ENCODE data around the gene SDR42E2.

The SDR42E2 gene

GRCh38 chr16:22203091-22203490, 40.8 kb downstream of the SDR42E2 start:
- no peak for DNase-seq (ENCODE audit: extremely low read depth, low read depth)
- TF ChIP-seq, protein P1, sequence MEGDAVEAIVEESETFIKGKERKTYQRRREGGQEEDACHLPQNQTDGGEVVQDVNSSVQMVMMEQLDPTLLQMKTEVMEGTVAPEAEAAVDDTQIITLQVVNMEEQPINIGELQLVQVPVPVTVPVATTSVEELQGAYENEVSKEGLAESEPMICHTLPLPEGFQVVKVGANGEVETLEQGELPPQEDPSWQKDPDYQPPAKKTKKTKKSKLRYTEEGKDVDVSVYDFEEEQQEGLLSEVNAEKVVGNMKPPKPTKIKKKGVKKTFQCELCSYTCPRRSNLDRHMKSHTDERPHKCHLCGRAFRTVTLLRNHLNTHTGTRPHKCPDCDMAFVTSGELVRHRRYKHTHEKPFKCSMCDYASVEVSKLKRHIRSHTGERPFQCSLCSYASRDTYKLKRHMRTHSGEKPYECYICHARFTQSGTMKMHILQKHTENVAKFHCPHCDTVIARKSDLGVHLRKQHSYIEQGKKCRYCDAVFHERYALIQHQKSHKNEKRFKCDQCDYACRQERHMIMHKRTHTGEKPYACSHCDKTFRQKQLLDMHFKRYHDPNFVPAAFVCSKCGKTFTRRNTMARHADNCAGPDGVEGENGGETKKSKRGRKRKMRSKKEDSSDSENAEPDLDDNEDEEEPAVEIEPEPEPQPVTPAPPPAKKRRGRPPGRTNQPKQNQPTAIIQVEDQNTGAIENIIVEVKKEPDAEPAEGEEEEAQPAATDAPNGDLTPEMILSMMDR (IDR thresholded peaks at IDR 0.05; ENCODE audit: low read depth, low read length), result no peak

GRCh38 chr16:22204091-22204655, 41.9 kb downstream of the SDR42E2 start:
- TF ChIP-seq, protein P1 (IDR thresholded peaks at IDR 0.05; ENCODE audit: low read depth, low read length), result no peak
- no peak for DNase-seq (ENCODE audit: extremely low read depth, low read depth)

DNA sequence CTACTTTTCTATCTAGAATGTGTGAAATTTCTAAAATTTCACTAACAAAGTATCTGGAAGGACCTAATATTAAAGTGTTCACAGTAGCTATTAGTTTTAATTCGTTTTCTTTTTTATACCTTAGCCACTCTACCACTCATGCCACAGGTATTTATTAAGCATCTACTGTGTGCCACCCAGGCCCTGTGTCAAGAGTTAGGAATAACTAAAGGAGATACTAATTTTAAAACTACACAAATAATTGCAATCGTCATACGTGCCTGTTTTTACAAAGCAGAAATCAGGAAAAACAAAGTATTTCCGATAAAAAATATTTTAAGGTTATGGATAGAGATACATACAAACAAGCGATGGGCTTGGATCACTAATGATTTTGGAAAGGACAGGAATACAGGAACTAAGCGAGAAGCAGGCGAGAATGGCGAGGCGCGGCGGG, 43.3 kb downstream of the SDR42E2 start:
- TF ChIP-seq, protein P1 (IDR thresholded peaks at IDR 0.05; ENCODE audit: low read depth, low read length), result no peak
- DNase-seq (ENCODE audit: extremely low read depth, low read depth), result no peak

DNA sequence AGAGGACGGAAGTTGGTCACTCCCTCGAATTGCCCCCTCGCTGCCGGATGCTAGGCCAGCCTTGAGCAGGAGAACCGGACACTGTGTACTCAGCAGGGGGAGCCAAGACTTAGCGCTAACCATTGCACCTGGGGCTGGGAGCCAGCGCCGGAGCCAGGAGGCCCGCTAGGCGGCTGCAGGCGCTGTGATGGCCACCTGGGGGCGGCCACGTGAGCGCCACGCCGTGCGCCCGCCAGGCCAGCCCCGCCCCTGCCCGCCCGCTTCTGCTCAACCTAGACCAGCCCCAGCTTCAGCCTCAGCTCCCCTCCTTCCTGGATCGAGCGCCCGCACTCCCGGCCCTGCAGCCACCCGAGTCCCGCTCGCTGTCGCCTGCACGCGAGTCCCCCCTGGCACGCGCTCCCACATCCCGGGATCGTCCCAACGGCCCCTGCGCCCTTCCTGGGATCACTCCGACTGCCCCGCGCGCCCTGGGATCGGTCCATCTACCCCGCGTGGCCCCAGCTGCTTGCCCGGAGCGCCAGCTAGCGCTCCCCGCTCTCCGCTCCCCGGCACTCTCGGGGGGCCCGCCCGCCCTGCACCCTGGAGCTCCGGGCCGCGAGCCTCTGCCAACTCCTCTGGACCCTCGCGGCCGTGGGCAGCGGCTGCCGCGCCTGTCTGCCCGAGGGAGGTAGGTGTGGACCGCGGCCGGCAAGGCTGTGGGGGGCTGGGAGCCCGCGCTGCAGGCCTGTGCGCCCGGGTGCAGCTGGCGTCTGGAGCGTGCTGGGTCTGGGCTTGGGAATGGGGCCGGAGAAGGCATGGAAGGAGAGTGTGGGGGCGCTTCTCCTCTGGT, 43.9 kb downstream of the SDR42E2 start, which contains the start of gene EEF2K:
EEF2K (plus strand) TSS at position 266 of the 829 bp plus-strand sequence. CDS start 19,452 bp downstream, outside the sequence.
- TF ChIP-seq, protein P1 (IDR thresholded peaks at IDR 0.05; ENCODE audit: low read depth, low read length), result peak; percentile 59
- DNase-seq (ENCODE audit: extremely low read depth, low read depth), result peak; percentile 88

DNA sequence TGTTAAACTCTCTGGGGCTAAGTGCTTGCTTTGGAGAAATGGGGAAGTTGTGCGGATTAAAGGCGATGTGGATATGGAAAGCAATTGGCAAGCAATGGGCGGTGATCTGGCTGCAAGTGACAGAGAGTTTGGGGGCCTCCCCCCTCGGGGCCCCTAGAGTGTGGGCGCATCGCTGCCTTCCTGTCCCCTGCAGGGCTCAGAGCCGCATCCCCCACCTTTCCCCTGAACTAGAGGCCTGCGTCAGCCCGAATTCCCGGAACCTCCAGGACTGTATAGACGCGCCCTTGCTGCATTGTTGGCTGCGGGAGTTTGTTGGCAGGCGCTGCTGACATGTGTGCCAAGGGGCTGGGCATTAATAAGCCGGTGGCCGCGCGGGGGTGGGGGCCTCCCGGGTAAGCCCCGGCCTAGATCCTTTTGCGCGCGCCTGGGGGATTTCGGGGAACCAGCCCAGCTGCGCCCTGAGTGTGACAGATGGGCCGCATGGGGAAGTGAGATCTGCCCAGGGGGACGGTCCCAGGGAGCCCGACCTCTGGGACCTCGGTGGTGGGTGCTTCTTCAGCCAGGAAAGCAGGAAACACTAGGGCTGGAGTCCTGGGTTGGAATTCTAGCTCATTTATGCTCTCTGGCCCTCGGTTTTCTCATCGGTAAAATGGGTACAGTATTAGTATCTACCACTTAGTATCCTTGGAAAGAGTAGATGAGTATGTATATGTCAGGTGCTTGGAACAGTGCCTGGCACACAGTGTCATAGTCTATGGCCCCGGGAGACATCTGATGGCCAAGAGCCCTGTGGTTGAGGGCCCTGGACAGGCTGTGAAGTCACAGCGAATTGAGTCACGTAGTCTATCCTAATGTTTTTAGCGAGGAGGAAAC, 44.8 kb downstream of the SDR42E2 start:
- TF ChIP-seq, protein P1 (IDR thresholded peaks at IDR 0.05; ENCODE audit: low read depth, low read length), result no peak
- no peak for DNase-seq (ENCODE audit: extremely low read depth, low read depth)

GRCh38 chr16:22207715-22208360, 45.5 kb downstream of the SDR42E2 start:
- no peak for DNase-seq (ENCODE audit: extremely low read depth, low read depth)
- TF ChIP-seq, protein P1 (IDR thresholded peaks at IDR 0.05; ENCODE audit: low read depth, low read length), result no peak

Measured in AG09319 (cell line).